GM18526 (cell line): ENCODE data around the gene RNF215.

Source experiments
- POLR2A ChIP-seq: IDR thresholded peaks from 3 replicates; pipeline ENCODE4 v1.6.1; 2011; ENCODE audit not compliant: insufficient read length; ENCODE audit errors: extremely low read depth

RNF215 gene

GRCh38 chr22:30362651-30363281, 24.4 kb downstream of the RNF215 start:
- no peak for TF ChIP-seq POLR2A

- TF ChIP-seq POLR2A = no peak
Observed at GRCh38 chr22:30361916-30362650, 25.1 kb downstream of the RNF215 start.

GRCh38 chr22:30358541-30358940, 28.7 kb downstream of the RNF215 start:
- no peak for TF ChIP-seq POLR2A

DNA sequence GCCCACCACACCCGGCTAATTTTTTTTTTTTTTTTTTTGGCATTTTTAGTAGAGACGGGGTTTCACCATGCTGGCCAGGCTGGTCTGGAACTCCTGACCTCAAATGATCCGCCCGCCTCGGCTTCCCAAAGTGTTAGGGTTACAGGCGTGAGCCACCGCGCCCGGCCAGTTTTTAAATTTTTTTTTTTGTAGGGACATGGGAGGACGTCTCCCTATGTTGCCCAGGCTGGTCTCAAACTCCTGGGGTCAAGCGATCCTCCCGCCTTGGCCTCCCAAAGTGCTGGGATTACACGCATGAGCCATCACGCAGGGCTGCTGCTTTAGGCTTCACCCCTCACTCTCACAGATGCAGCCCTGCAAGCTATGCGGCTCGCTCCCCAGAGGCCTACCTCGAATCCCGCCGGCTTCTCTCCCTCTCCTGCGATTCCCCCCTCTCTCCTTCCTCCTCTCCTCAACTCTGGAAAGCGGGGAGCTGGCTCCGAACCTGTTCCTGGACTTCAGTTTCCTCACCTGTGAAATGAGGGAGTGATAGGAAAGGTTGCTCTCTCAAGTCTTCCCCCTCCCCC, 29.5 kb downstream of the RNF215 start:
- TF ChIP-seq POLR2A = no peak

DNA sequence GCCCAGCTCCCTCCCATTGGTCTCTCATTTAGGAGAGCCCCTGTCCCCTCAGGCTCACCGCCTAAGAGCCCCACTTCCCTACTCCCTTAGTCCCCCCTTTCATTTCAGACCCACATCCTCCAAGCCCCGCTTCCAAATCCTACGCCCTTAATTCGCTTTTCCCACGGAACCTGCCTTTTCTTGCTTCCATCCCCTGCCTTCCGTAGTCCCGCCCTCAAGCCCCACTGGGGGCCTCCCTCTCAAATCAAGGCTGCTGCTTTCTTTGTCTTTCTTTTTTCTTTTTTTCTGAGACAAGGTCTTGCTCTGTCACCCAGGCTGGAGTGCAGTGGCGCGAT, 30.0 kb downstream of the RNF215 start:
- no peak for TF ChIP-seq POLR2A

DNA sequence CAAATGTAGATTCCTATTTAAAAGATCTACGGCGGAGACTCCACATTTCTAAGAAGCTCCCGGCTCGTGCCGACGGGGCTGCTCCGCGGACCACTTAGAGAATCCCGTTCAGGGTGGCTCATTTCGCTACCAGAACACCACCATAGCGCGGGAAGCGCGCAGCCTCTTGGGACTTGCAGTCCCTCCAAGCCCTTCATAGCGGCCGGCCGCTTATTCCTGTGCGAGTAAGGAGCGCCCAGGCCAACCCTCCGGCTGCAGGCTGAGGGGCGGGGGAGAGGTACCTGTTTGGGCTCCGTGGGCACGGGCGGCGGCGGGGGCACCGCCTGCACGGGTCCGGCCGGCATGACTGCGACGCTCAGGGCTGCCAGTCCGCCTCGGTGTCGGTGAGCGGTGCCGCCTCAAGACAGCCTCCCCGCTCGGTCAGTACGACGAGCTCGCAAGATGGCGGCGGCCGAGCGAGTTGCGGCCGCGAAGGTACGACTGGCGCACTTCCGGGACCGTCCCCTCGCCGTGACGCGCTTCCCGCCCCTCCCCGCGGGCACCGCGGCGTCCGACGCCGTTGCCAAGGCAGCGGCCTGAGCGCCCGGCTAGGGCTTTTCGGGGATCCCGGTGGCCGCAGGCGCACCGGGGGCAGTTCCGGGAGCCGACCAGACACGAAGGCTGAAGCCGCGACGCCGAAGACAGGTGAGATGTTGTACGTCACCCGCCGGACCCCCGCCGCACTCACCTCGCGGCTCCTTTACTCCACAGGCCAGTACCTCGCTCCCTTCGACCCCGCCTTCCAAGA, 30.6 kb downstream of the RNF215 start, which contains the start of the genes CCDC157 and SF3A1:
Gene CCDC157, plus strand, starts transcription at position 559 of the 787 bp plus-strand sequence. CDS start 8,994 bp downstream, outside the sequence.
Gene SF3A1, minus strand, starts transcription at position 446 of the 787 bp plus-strand sequence. Its CDS starts 102 bp downstream, at position 344.
- peak; percentile 94 for TF ChIP-seq POLR2A

GRCh38 chr22:30354644-30355043, 32.6 kb downstream of the RNF215 start:
- no peak for TF ChIP-seq POLR2A

DNA sequence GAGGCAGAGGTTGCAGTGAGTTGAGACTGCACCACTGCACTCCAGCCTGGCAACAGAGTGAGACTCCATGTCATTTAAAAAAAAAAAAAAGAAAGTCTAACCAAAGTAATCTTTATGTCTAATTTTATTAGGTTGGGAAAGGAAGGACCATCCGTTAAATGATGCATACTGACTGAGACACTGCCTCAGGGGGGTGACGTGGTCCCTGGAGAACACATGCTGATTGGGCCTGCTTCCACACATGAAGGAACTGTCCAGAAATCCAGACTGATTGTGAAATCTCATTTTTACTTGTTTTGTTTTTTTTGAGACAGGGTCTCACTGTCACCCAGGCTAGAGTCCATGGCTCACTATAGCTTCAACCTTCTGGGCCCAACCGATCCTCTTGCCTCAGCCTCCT, 36.0 kb downstream of the RNF215 start:
- no peak for TF ChIP-seq POLR2A

GRCh38 chr22:30348809-30349208, 38.4 kb downstream of the RNF215 start:
- no peak for TF ChIP-seq POLR2A

DNA sequence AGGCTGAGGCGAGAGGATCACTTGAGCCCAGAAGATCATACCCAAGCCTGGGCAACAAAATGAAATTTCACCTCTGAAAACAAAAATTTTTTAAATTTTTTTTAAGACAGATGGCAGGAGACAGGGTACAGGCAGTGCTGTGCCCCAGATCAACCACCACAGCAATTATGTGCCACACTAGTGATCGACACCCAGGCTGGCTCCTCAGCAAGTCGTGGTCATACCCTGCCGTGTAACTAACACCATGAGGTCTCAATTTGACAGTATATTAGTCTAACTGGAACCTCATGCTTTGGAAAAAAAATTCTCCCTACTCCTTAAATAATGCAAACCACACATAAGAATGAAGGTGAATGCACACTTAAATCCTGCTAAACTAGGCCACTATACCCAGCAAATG, 38.8 kb downstream of the RNF215 start:
- no peak for TF ChIP-seq POLR2A

- no peak for TF ChIP-seq POLR2A
Observed at GRCh38 chr22:30347255-30347892, 39.8 kb downstream of the RNF215 start.

GRCh38 chr22:30344447-30345200, 42.6 kb downstream of the RNF215 start:
- no peak for TF ChIP-seq POLR2A

- TF ChIP-seq POLR2A = no peak
Observed at GRCh38 chr22:30340911-30341685, 46.1 kb downstream of the RNF215 start.

- no peak for TF ChIP-seq POLR2A
Observed at GRCh38 chr22:30338802-30339201, 48.4 kb downstream of the RNF215 start.
